GM21526 (cell line): ENCODE results near the gene NPHP4.

ENCODE experiments used
- ATAC-seq: cut with Tn5 transposase; IDR thresholded peaks from one replicate; pipeline ENCODE4 v1.9.1; 2021; ENCODE audit warnings: moderate library complexity; ENCODE audit not compliant: unreplicated experiment, low FRiP score

Gene NPHP4

GRCh38 chr1:5992026-5992813, at the start of gene NPHP4:
Gene NPHP4 (minus strand): TSS chr1:5992425. CDS start chr1:5986289, 6,136 bp downstream.
- peak; percentile 87 for ATAC-seq

- ATAC-seq: no peak
These were observed 49.3 kb upstream of the NPHP4 start for GRCh38 chr1:6041432-6042062.

DNA sequence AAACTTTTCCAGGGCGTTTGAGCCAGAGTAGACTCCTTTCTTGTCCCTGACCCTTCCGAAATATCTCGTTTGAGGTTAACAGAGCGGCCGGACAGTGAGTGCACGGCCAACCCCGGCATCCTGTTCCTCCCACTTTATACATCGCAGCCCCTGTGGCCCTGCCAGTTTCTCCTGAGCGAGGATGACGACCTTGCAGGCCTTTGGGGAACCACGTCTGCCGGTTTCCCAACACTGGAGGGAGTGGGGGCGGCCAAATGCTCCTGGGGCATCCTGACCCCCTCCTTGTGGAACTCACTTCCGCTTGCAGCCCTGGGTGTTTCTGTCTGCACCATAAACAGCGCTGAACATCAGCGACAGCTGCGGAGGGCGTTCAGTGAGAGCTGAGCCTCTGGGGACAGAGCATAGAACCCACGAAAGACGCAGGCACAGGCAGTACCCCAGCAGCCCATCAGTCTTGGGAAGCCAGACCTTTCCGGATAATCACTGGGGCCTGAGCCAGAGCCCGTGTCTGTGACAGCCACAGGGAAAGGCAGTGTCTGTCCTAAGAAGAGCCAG, 48.7 kb upstream of the NPHP4 start:
- no peak for ATAC-seq

GRCh38 chr1:6040444-6040843, 48.2 kb upstream of the NPHP4 start:
- no peak for ATAC-seq

GRCh38 chr1:6039031-6039430, 46.8 kb upstream of the NPHP4 start:
- ATAC-seq: no peak

DNA sequence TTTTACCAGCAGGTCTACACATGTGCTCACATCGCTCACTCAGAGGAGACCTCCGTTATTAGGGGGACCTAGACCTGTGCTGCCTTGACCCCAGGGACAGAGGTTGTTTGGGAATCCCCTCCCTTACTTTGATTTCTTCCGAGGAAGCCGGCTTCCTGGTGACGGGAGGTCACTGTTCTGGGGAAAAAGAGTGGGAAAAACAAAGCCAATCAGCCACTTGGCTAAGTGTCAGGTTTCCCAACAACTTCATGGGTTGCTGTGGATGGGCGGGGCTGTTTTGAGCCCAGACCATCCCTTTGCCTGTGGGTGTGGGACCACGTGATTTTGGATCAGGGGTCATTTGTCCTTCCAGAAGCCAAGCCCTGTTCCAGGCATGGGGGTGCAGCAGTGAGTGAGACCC, 46.4 kb upstream of the NPHP4 start:
- ATAC-seq: no peak

GRCh38 chr1:6037338-6037762, 45.1 kb upstream of the NPHP4 start:
- ATAC-seq: no peak

DNA sequence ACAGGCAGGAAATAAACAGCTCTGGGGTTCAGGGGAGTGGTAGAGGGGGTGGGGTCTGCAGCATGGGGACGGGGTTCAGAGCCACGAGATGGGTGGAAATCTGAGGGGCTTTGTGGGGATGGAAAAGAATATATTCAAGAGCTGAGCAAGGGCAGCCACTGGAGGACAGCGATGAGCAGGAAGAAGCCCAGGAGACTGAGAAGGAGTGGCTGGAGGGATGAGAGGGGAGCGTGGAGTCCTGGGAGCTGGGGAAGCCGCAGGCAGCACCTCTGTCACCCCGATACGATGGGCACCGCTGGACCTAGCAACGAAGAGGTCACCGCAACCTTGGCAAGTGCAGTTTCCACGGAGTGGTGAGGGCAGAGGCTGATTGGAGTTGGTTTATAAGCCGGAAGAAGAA, 43.5 kb upstream of the NPHP4 start:
- ATAC-seq: no peak

GRCh38 chr1:6035303-6035702, 43.1 kb upstream of the NPHP4 start:
- no peak for ATAC-seq

- ATAC-seq: no peak
These were observed 42.5 kb upstream of the NPHP4 start for GRCh38 chr1:6034750-6035096.

DNA sequence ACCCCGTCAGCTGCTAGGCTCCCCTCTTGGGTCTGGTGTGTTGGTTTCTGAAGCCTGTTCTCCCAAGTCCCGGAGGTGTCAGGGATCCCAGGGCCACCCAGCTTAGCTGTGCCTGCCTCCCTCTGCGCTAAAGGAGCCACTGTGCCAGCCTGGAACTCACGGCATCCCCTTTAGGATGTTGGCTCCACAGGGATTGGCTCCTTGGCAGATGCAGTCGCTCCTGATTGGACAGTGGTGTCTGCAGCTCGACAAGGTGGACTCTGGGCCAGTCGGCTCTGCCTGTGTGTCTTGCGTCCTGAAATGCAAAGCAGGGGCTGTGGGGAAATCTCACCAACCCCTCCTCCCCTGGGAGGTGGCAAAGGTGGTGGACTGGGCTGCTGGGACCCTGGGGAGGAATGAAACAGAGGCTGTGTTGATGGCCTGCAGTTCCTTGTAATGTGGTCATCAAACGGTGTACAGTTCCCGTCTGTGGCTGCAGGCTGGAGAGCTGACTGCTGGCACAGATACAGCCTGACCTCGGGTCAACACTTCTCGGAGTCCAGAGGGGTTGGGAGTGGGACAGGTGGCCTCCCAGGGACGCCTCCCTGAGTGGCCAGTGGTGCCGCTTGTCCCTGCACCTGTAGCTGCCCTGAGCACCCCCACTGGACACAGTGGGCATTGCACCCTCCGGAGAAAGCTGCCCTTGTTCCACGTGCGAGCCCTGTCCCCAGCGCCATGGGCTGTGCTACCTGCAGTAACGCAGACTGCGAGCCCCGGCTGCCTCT, 41.9 kb upstream of the NPHP4 start:
- no peak for ATAC-seq

DNA sequence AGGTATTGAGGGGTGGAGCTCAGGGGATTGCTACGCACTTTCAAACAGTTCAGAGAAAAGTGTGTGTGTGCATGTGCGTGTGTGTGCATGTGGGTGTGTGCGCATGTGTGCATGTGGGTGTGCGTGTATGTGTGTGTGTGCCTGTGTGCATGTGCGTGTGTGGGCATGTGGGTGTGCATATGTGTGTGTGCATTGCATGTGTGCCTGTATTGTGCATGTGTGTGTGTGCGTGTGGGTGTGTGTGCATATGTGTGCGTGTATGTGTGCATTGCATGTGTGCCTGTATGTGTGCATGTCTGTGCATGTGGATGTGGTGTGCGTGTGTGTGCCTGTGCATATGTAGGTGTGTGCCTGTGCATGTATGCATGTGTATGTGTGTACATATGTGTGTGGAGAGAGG, 40.9 kb upstream of the NPHP4 start:
- no peak for ATAC-seq

GRCh38 chr1:6030547-6031261, 38.5 kb upstream of the NPHP4 start:
- ATAC-seq: no peak

GRCh38 chr1:6030132-6030531, 37.9 kb upstream of the NPHP4 start:
- ATAC-seq: no peak

- no peak for ATAC-seq
These were observed 37.1 kb upstream of the NPHP4 start for GRCh38 chr1:6029351-6029750.

- ATAC-seq: no peak
These were observed 36.0 kb upstream of the NPHP4 start for GRCh38 chr1:6028042-6028850.

DNA sequence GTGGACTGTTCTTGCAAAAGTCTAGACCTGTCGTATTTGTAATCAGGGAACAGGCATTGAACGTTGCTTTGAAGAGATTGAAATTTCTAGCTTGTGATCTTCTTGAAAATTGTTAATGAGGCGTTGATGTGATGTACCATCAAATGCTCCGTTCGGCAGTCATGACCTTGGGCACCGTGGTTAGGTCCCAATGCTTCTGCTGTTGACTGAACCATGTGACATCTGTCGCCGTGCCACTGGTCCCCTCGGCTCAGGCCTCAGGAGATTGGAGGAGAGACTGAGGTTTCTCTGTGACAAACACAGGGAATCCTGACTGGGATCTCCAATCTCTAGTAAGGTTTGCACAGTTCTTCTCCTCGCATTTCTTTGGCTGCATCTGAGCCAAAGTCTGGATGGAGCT, 35.4 kb upstream of the NPHP4 start:
- ATAC-seq: no peak

- peak; percentile 81 for ATAC-seq
These were observed 34.0 kb upstream of the NPHP4 start for GRCh38 chr1:6026095-6026809.
